GM23338 (cell line): ENCODE results near the gene STEAP2. TPM values are rescaled to one million over a fixed set of nuclear protein-coding genes. Genes with fewer than 3 reads are reported as not detected.
A peak's percentile ranks its signal among the peaks of the same experiment; 100 is the strongest.

Source experiments
- ATAC-seq: fragments of 200-7000 bp; cut with Tn5 transposase; 3 replicates; pipeline ENCODE4 v1.9.1; 2020
- DNase-seq: peaks from one replicate; pipeline ENCODE4 v3.0.0-alpha.2; 2015; ENCODE audit warnings: low spot score
- H2AFZ ChIP-seq: fragments of 200-600 bp; sonication (generic); 2 replicates; pipeline ENCODE4 v1.8.0; 2016; ENCODE audit warnings: antibody characterized with exemption, mild to moderate bottlenecking, moderate library complexity
- H3F3A ChIP-seq: fragments of 200-600 bp; sonication (generic); replicated peaks from 2 replicates; pipeline ENCODE4 v1.8.0; 2017; ENCODE audit warnings: antibody characterized with exemption, mixed run types, low read depth
- H3K27ac ChIP-seq: fragments of 200-600 bp; sonication (generic); 2 replicates; pipeline ENCODE4 v1.6.1; 2016; ENCODE audit warnings: low read depth
- H3K27me3 ChIP-seq: fragments of 200-600 bp; sonication (generic); 2 replicates; pipeline ENCODE4 v1.8.0; 2016; ENCODE audit warnings: mild to moderate bottlenecking, mixed run types, moderate library complexity; ENCODE audit not compliant: insufficient read depth
- H3K36me3 ChIP-seq: fragments of 200-600 bp; sonication (generic); 2 replicates; pipeline ENCODE4 v1.8.0; 2016; ENCODE audit warnings: mild to moderate bottlenecking; ENCODE audit not compliant: insufficient read depth
- H3K4me1 ChIP-seq: fragments of 200-600 bp; sonication (generic); 2 replicates; pipeline ENCODE4 v1.8.0; 2016; ENCODE audit warnings: mild to moderate bottlenecking, moderate library complexity; ENCODE audit not compliant: insufficient read depth
- H3K4me2 ChIP-seq: fragments of 200-600 bp; sonication (generic); 2 replicates; pipeline ENCODE4 v1.7.1; 2017; ENCODE audit warnings: mixed run types
- H3K4me3 ChIP-seq: fragments of 200-600 bp; sonication (generic); 2 replicates; pipeline ENCODE4 v1.6.1; 2016; ENCODE audit warnings: mixed run types
- H3K79me2 ChIP-seq: fragments of 200-600 bp; sonication (generic); replicated peaks from 2 replicates; pipeline ENCODE4 v1.8.0; 2017; ENCODE audit warnings: mild to moderate bottlenecking; ENCODE audit not compliant: insufficient read depth
- H3K9me2 ChIP-seq: fragments of 200-600 bp; sonication (generic); 2 replicates; pipeline ENCODE4 v1.8.0; 2017; ENCODE audit not compliant: insufficient read depth
- H4K20me1 ChIP-seq: fragments of 200-600 bp; sonication (generic); replicated peaks from 2 replicates; pipeline ENCODE4 v1.8.0; 2017; ENCODE audit warnings: mild to moderate bottlenecking; ENCODE audit not compliant: insufficient read depth
- H3K27ac Mint-ChIP-seq: 2 replicates; pipeline ENCODE4 v1.8.0; 2020; ENCODE audit warnings: inconsistent platforms, mild to moderate bottlenecking, moderate library complexity, mixed read lengths
- H3K27me3 Mint-ChIP-seq: 3 replicates; pipeline ENCODE4 v1.8.0; 2022; ENCODE audit warnings: low read depth, mild to moderate bottlenecking, moderate library complexity, mixed read lengths, inconsistent platforms; ENCODE audit not compliant: insufficient read depth, poor library complexity
- H3K36me3 Mint-ChIP-seq: 3 replicates; pipeline ENCODE4 v1.8.0; 2021; ENCODE audit warnings: low read depth, mild to moderate bottlenecking, inconsistent platforms, moderate library complexity, mixed read lengths
- H3K4me1 Mint-ChIP-seq: 3 replicates; pipeline ENCODE4 v1.8.0; 2020; ENCODE audit warnings: mild to moderate bottlenecking, inconsistent platforms, mixed read lengths
- H3K4me3 Mint-ChIP-seq: 3 replicates; pipeline ENCODE4 v1.8.0; 2021; ENCODE audit warnings: moderate library complexity, mild to moderate bottlenecking, inconsistent platforms, mixed read lengths
- H3K9me3 Mint-ChIP-seq: 3 replicates; pipeline ENCODE4 v1.8.0; 2020; ENCODE audit warnings: moderate library complexity, mild to moderate bottlenecking, inconsistent platforms, mixed read lengths
- CREB1 ChIP-seq: fragments of 250-450 bp; sonication (Bioruptor Pico); IDR thresholded peaks from 2 replicates; pipeline ENCODE4 v1.5.0; 2020; ENCODE audit warnings: low read depth, mild to moderate bottlenecking, moderate library complexity
- EZH2 ChIP-seq: fragments of 200-600 bp; sonication (generic); IDR thresholded peaks from one replicate; pipeline ENCODE4 v1.8.0; 2017; ENCODE audit warnings: antibody characterized with exemption, mild to moderate bottlenecking, low read depth; ENCODE audit not compliant: unreplicated experiment
- EZH2phosphoT487 ChIP-seq: fragments of 200-600 bp; sonication (generic); IDR thresholded peaks from one replicate; pipeline ENCODE4 v1.8.1; 2018; ENCODE audit warnings: antibody characterized with exemption; ENCODE audit not compliant: unreplicated experiment
- JUNB ChIP-seq: IDR thresholded peaks from one replicate; pipeline ENCODE4 v1.6.1; 2016; ENCODE audit warnings: antibody characterized with exemption; ENCODE audit not compliant: unreplicated experiment
- POLR2AphosphoS5 ChIP-seq: IDR thresholded peaks from 2 replicates; pipeline ENCODE4 v1.6.1; 2016; ENCODE audit warnings: antibody characterized with exemption, low read depth
- STAT1 ChIP-seq: IDR thresholded peaks from one replicate; pipeline ENCODE4 v1.6.1; 2016; ENCODE audit warnings: antibody characterized with exemption; ENCODE audit not compliant: unreplicated experiment
- ZNF114 ChIP-seq: fragments of 250-450 bp; sonication (Bioruptor Pico); IDR thresholded peaks from 2 replicates; pipeline ENCODE4 v1.5.0; 2020; ENCODE audit warnings: mild to moderate bottlenecking, moderate library complexity
- polyA plus RNA-seq: library from polyadenylated mRNA; unstranded; fragments of >200 nt; fragmentation: Nextera tagmentation; extraction: Ambion mirVana; gene quantifications from 2 replicates; pipeline ENCODE4 v1.2.1, GENCODE V29; 2016
- total RNA-seq: library from RNA; depleted of rRNA; stranded (reverse); fragments of >200 nt; shearing (Covaris generic); gene quantifications from 2 replicates; pipeline ENCODE4 v1.2.3, GENCODE V29; 2014
- TF ChIP-seq, protein P1 (sequence below): IDR thresholded peaks from one replicate; pipeline ENCODE4 v1.6.1; 2018; ENCODE audit warnings: antibody characterized with exemption; ENCODE audit not compliant: unreplicated experiment
- TF ChIP-seq, protein P2 (sequence below), 2 experiments: fragments of 200-600 bp in 1 of 2; sonication (generic) in 1 of 2; conservative IDR thresholded peaks; 2 replicates each; pipeline versions ENCODE4 v1.5.1 to v1.6.1; 2016 to 2017; ENCODE audit warnings: antibody characterized with exemption in 2 of 2, low read depth in 2 of 2, mild to moderate bottlenecking in 2 of 2, moderate library complexity in 1 of 2
- TF ChIP-seq, protein P3 (sequence below): IDR thresholded peaks from 2 replicates; pipeline ENCODE4 v1.6.1; 2016; ENCODE audit warnings: antibody characterized with exemption

STEAP2 gene
- total and polyA plus RNA-seq, 2 experiments from 2014 or later: 13.1 to 22.0 TPM

DNA sequence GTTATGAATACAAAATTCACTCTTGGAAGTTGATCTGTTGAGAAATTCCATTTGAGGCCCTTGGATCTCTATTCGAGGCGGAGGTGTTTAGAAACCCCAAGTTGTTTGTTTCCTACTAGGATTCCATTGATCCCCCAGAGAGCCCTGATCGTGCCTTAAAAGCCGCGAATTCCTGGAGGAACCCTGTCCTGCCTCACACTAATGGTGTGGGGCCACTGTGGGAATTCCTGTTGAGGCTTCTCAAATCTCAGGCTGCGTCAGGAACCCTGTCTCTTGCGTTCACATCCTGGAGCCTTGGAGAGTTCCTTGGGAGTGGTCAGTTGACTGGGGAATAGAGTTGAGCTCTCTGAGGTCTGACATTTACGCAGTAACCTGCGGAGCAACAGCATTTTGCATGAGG lies 34.6 kb downstream of the STEAP2 start:
- no peaks in the 10 kb centered on the region for H3K36me3 ChIP-seq
- peak overlapping the region; percentile 98 for H3K4me2 ChIP-seq
- peak overlapping the region; percentile 68 for H3K4me3 ChIP-seq
- TF ChIP-seq CREB1 (no peak; the same call in 1 of the 2 replicates), ZNF114 (no peak), JUNB (no peak), STAT1 (no peak), POLR2AphosphoS5 (no peak), EZH2 (no peak)
- TF ChIP-seq, protein P1, sequence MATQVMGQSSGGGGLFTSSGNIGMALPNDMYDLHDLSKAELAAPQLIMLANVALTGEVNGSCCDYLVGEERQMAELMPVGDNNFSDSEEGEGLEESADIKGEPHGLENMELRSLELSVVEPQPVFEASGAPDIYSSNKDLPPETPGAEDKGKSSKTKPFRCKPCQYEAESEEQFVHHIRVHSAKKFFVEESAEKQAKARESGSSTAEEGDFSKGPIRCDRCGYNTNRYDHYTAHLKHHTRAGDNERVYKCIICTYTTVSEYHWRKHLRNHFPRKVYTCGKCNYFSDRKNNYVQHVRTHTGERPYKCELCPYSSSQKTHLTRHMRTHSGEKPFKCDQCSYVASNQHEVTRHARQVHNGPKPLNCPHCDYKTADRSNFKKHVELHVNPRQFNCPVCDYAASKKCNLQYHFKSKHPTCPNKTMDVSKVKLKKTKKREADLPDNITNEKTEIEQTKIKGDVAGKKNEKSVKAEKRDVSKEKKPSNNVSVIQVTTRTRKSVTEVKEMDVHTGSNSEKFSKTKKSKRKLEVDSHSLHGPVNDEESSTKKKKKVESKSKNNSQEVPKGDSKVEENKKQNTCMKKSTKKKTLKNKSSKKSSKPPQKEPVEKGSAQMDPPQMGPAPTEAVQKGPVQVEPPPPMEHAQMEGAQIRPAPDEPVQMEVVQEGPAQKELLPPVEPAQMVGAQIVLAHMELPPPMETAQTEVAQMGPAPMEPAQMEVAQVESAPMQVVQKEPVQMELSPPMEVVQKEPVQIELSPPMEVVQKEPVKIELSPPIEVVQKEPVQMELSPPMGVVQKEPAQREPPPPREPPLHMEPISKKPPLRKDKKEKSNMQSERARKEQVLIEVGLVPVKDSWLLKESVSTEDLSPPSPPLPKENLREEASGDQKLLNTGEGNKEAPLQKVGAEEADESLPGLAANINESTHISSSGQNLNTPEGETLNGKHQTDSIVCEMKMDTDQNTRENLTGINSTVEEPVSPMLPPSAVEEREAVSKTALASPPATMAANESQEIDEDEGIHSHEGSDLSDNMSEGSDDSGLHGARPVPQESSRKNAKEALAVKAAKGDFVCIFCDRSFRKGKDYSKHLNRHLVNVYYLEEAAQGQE: no peak
- TF ChIP-seq, protein P2, sequence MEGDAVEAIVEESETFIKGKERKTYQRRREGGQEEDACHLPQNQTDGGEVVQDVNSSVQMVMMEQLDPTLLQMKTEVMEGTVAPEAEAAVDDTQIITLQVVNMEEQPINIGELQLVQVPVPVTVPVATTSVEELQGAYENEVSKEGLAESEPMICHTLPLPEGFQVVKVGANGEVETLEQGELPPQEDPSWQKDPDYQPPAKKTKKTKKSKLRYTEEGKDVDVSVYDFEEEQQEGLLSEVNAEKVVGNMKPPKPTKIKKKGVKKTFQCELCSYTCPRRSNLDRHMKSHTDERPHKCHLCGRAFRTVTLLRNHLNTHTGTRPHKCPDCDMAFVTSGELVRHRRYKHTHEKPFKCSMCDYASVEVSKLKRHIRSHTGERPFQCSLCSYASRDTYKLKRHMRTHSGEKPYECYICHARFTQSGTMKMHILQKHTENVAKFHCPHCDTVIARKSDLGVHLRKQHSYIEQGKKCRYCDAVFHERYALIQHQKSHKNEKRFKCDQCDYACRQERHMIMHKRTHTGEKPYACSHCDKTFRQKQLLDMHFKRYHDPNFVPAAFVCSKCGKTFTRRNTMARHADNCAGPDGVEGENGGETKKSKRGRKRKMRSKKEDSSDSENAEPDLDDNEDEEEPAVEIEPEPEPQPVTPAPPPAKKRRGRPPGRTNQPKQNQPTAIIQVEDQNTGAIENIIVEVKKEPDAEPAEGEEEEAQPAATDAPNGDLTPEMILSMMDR (conservative IDR thresholded peaks at IDR 0.05; ENCODE audit: low read depth in 2 of 2): no peak
- peaks cover 27% of the 10 kb centered on the region for H3K27me3 ChIP-seq
- Mint-ChIP-seq H3K4me3 (peak overlapping the region; percentile 86), H3K36me3 (no peaks in the 10 kb centered on the region), H3K4me1 (peaks cover 40% of the 10 kb centered on the region), H3K9me3 (no peaks in the 10 kb centered on the region; the same call in 2 of the 3 replicates), H3K27ac (no peak overlapping the region), H3K27me3 (peaks cover 6% of the 10 kb centered on the region)
- H3K4me1 ChIP-seq: peaks cover 17% of the 10 kb centered on the region
- peak; percentile 81 for DNase-seq
- no peaks in the 10 kb centered on the region; the same call in 1 of the 2 replicates for H4K20me1 ChIP-seq
- H3K9me2 ChIP-seq: no peaks in the 10 kb centered on the region; the same call in 1 of the 2 replicates
- no peaks in the 10 kb centered on the region for H3F3A ChIP-seq
- 0 out of 2 replicates have a peak, but pooled peaks cover 4% of the 10 kb centered on the region for H3K79me2 ChIP-seq
- ATAC-seq: peak; percentile 52
- H3K27ac ChIP-seq: no peak overlapping the region
- H2AFZ ChIP-seq: peak overlapping the region; percentile 96

DNA sequence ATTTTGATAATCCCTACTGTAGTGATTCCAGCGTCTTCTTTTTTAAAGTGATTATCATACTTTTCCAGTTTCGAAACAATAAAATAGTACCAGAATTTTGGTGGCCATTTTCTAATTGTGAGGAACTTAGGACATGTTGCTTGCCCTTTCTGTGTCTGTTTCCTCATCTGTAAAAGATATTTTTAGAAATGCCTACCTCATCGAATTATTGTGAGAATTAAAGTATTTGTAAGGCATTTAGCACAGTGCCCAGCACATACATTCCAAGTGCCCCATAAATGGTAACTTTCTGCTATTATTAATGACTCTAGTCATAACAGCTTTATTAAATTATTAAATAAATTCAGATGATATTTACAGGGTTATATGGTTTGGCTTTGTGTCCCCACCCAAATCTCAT lies 37.2 kb downstream of the STEAP2 start:
- no peaks in the 10 kb centered on the region for H3K36me3 Mint-ChIP-seq
- TF ChIP-seq EZH2phosphoT487: no peak
- TF ChIP-seq, protein P3, sequence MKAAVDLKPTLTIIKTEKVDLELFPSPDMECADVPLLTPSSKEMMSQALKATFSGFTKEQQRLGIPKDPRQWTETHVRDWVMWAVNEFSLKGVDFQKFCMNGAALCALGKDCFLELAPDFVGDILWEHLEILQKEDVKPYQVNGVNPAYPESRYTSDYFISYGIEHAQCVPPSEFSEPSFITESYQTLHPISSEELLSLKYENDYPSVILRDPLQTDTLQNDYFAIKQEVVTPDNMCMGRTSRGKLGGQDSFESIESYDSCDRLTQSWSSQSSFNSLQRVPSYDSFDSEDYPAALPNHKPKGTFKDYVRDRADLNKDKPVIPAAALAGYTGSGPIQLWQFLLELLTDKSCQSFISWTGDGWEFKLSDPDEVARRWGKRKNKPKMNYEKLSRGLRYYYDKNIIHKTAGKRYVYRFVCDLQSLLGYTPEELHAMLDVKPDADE: no peak
- TF ChIP-seq, protein P1: no peak
- TF ChIP-seq, protein P2 (conservative IDR thresholded peaks at IDR 0.05; ENCODE audit: low read depth in 2 of 2): no peak
- TF ChIP-seq ZNF114: no peak

More for the DNA sequence above, 37.2 kb downstream of the STEAP2 start:
- no peaks in the 10 kb centered on the region for H3K9me2 ChIP-seq
- Mint-ChIP-seq H3K9me3 (no peaks in the 10 kb centered on the region; the same call in 2 of the 3 replicates), H3K27me3 (peaks cover 6% of the 10 kb centered on the region), H3K4me1 (peaks cover 31% of the 10 kb centered on the region), H3K4me3 (no peak overlapping the region), H3K27ac (no peak overlapping the region)
- no peak overlapping the region for H3K27ac ChIP-seq
- ATAC-seq (no peak), DNase-seq (no peak)
- no peak overlapping the region for H3K4me3 ChIP-seq
- H3K36me3 ChIP-seq: no peaks in the 10 kb centered on the region
- no peak overlapping the region for H3K4me2 ChIP-seq
- no peaks in the 10 kb centered on the region; the same call in 1 of the 2 replicates for H4K20me1 ChIP-seq
- 0 out of 2 replicates have a peak, but pooled peaks cover 4% of the 10 kb centered on the region for H3K79me2 ChIP-seq
- no peaks in the 10 kb centered on the region for H3F3A ChIP-seq
- no peak overlapping the region for H2AFZ ChIP-seq
- peaks cover 17% of the 10 kb centered on the region for H3K4me1 ChIP-seq
- H3K27me3 ChIP-seq: peaks cover 20% of the 10 kb centered on the region
